Epithelial cell of esophagus (primary cell): ENCODE results near the gene FAM227B.
A peak's percentile ranks its signal among the peaks of the same experiment; 100 is the strongest.
"Not testable (repeated sequence)": the region's sequence is repeated elsewhere in the genome, so short reads cannot be mapped to it uniquely, and the experiment has no call there.

Experiments used
- DNase-seq: peaks from one replicate; pipeline ENCODE4 v3.0.0; 2010; ENCODE audit warnings: low read depth
- H3K4me3 ChIP-seq: 2 replicates; pipeline ENCODE4 v1.5.1; 2011; ENCODE audit warnings: mild to moderate bottlenecking, low read length, control low read depth
- CTCF ChIP-seq: IDR thresholded peaks from 2 replicates; pipeline ENCODE4 v1.5.1; 2011; ENCODE audit warnings: low read depth, mild to moderate bottlenecking, low read length, control low read depth, inconsistent platforms; ENCODE audit not compliant: insufficient read depth; ENCODE audit errors: missing control alignments

FAM227B gene

GRCh38 chr15:49495993-49496753 lies 124.4 kb downstream of the FAM227B start:
- DNase-seq: peak; percentile 13
- no peak for TF ChIP-seq CTCF
- H3K4me3 ChIP-seq: no peak overlapping the region

- no peak for TF ChIP-seq CTCF
- H3K4me3 ChIP-seq: no peak overlapping the region
- peak; percentile 30 for DNase-seq
These were observed 125.8 kb downstream of the FAM227B start for GRCh38 chr15:49494842-49495241.

DNA sequence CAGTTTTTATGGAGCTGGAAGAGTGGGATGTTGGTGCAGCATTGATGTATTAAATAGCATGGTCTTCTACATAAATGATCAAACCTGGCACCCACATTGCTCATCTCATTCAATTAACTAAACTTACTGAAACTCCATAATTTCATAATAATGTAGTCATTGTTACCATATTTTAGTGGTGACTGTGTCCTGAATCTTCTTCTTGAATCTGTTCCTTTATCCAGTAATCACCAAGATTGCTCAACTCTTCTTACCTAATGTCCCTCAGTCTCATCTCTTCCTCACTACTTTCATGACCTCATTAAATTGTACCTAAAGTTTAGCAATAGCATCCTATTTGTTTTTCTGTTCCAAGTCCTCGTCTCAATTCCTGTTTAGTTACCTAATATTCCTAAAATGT lies 127.8 kb downstream of the FAM227B start:
- no peak overlapping the region for H3K4me3 ChIP-seq
- TF ChIP-seq CTCF: no peak
- peak; percentile 88 for DNase-seq

DNA sequence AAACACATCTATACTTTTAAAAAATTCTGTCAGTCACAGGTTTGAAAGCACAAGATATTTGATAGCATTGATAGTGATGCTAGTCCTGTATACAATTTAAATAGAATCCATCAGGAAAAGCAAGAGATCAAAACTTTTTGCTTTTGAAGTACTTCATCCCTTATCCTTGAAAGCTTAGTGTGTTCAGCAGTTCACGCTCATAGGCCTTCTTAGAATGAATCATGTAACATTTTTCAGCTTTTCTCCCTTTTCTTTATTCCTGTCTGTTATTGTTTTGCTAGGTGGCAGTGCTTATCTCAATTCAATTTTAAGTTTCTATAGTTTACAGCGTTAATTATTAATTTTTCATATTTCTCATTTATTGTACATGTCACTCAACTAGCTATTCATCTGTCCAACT lies 128.5 kb downstream of the FAM227B start:
- no peak for TF ChIP-seq CTCF
- no peak for DNase-seq
- H3K4me3 ChIP-seq: no peak overlapping the region

DNA sequence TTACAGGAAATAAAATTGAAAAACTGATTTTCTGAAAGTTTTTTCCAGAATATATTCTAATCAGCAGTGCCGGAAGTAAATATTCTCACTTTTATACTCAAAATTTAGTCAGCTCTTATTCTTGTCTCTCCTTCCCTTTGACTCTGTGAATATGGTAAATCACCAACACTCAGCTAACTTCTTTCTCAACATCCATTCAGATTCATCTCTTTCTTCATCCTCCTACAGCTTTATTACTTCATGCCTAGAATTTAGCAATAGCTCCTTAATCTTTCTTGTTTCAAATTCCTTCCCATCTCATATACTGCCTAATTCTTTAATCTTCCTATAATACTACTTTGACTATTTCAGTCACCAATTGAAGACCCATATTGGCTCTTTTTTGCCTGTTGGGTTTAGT lies 129.7 kb downstream of the FAM227B start:
- peak; percentile 39 for DNase-seq
- no peak for TF ChIP-seq CTCF
- no peak overlapping the region for H3K4me3 ChIP-seq

DNA sequence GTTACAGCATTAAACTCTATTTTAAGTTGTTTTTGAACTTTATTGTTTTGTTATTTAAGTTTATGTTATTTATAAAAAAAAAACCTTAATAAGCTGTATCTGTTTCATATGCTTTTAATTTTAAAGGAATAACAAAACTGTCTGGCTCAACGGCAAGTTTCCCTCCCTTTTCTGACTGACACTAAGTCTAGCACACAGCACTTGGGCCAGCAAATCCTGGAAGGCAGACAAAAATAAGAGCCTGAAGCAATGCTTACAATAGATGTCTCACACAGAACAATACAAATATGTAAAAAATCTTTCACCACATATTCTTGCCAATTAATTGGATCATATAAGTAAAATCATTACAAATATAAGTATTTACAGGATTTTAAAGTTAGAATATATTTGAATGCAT lies 135.2 kb downstream of the FAM227B start:
- H3K4me3 ChIP-seq, DNase-seq: not testable (repeated sequence)

DNA sequence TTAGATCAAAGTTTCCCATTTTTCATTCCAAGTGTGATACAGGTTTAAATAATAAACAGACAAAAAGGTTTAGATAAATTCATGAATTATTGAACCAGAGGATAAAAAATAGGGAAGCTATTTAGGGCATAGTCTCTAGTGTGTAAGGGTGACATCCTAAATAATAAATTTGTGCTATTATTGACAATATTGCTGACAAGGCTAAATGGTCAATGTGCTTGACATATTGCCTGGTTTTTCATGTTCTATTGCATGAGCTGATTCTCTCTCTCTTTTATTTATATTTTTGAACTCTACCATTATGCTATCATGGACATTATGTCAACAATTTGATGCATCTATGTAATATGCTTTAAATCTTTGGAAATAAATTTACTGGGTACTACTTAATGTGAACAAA lies 141.6 kb downstream of the FAM227B start:
- H3K4me3 ChIP-seq, DNase-seq: not testable (repeated sequence)

DNA sequence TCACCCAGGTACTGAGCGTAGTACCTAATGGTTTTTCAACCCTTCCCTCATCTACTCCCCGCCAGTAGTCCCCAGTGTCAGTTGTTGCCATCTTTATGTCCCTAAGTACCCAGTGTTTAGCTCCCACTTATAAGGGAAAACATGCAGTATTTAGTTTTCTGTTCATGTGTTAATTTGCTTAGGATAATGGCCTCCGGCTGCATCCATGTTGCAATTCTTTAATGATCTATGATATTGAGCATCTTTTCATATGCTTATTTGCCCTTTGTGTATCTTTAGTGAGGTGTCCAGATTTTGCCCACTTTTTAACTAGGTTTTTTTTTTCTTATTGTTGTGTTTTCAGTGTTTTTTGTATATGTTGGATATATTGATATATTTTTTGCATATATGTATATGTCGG lies 142.6 kb downstream of the FAM227B start:
- H3K4me3 ChIP-seq, DNase-seq: not testable (repeated sequence)

- no peak for DNase-seq
- TF ChIP-seq CTCF: no peak
- no peak overlapping the region for H3K4me3 ChIP-seq
These were observed 147.6 kb downstream of the FAM227B start for GRCh38 chr15:49473031-49473430.
